ENCODE results near the gene LMNTD2. TPM values are rescaled to one million over a fixed set of nuclear protein-coding genes. Genes with fewer than 3 reads are reported as not detected.

The LMNTD2 gene
- total RNA-seq, 1 donor from 2014 or later, result 2.2 TPM

GRCh38 chr11:606245-606644, 45.7 kb upstream of the LMNTD2 start:
- DNase-seq (ENCODE audit: low read depth), result no peak
- no peak overlapping the region for H3K4me3 ChIP-seq (ENCODE audit: low read depth, low read length)
- no peak for TF ChIP-seq CTCF (conservative IDR thresholded peaks at IDR 0.05; ENCODE audit: low read depth, low read length)

GRCh38 chr11:605286-606129, 45.0 kb upstream of the LMNTD2 start:
- no peak for TF ChIP-seq CTCF (conservative IDR thresholded peaks at IDR 0.05; ENCODE audit: low read depth, low read length)
- DNase-seq (ENCODE audit: low read depth), result no peak
- H3K4me3 ChIP-seq (ENCODE audit: low read depth, low read length), result no peak overlapping the region

- TF ChIP-seq CTCF (conservative IDR thresholded peaks at IDR 0.05; ENCODE audit: low read depth, low read length), result no peak
- no peak for DNase-seq (ENCODE audit: low read depth)
These were observed 42.6 kb upstream of the LMNTD2 start for GRCh38 chr11:603154-603553.

GRCh38 chr11:601573-602245, 41.2 kb upstream of the LMNTD2 start:
- DNase-seq (ENCODE audit: low read depth), result no peak
- no peak for TF ChIP-seq CTCF (conservative IDR thresholded peaks at IDR 0.05; ENCODE audit: low read depth, low read length)
- no peak overlapping the region for H3K4me3 ChIP-seq (ENCODE audit: low read depth, low read length)

More at GRCh38 chr11:603154-603553, 42.6 kb upstream of the LMNTD2 start:
- H3K4me3 ChIP-seq (ENCODE audit: low read depth, low read length), result no peak overlapping the region

GRCh38 chr11:598005-598680, 37.6 kb upstream of the LMNTD2 start:
- DNase-seq (ENCODE audit: low read depth), result no peak
- no peak for TF ChIP-seq CTCF (conservative IDR thresholded peaks at IDR 0.05; ENCODE audit: low read depth, low read length)
- H3K4me3 ChIP-seq (ENCODE audit: low read depth, low read length), result no peak overlapping the region

GRCh38 chr11:597166-597725, 36.7 kb upstream of the LMNTD2 start:
- DNase-seq (ENCODE audit: low read depth), result no peak
- peak; percentile 24 for TF ChIP-seq CTCF (conservative IDR thresholded peaks at IDR 0.05; ENCODE audit: low read depth, low read length)
- H3K4me3 ChIP-seq (ENCODE audit: low read depth, low read length), result no peak overlapping the region
